Left ventricle myocardium superior (tissue), 1 donor: ENCODE measurements around the gene SMAD5. TPM values are rescaled to one million over a fixed set of nuclear protein-coding genes. Genes with fewer than 3 reads are reported as not detected.

Experiments
- ATAC-seq: fragments of 200-7000 bp; cut with Tn5 transposase; one replicate; pipeline ENCODE4 v1.9.1; 2020; ENCODE audit warnings: mild to moderate bottlenecking, moderate library complexity
- DNase-seq: peaks from one replicate; pipeline ENCODE4 v3.0.0-alpha.2; 2020
- intact Hi-C: fragments of 100-400 bp; cut with micrococcal nuclease; formaldehyde crosslinking; loops from one replicate; pipeline ENCODE4 v1.11.0; 2022
- total RNA-seq: library from RNA; stranded (reverse); fragmentation: NEBNext Ultra II Directional; extraction: Animal tissue kit (Norgen Biotek cat#: 25700); gene quantifications from one replicate; pipeline ENCODE4 v1.2.1, GENCODE V29; 2021
- donor health status: DM: no; HTN: yes; CAD: no; lungs with severe emphysema.

Gene SMAD5
- total RNA-seq, 1 donor from 2014 or later = 41.7 TPM

DNA sequence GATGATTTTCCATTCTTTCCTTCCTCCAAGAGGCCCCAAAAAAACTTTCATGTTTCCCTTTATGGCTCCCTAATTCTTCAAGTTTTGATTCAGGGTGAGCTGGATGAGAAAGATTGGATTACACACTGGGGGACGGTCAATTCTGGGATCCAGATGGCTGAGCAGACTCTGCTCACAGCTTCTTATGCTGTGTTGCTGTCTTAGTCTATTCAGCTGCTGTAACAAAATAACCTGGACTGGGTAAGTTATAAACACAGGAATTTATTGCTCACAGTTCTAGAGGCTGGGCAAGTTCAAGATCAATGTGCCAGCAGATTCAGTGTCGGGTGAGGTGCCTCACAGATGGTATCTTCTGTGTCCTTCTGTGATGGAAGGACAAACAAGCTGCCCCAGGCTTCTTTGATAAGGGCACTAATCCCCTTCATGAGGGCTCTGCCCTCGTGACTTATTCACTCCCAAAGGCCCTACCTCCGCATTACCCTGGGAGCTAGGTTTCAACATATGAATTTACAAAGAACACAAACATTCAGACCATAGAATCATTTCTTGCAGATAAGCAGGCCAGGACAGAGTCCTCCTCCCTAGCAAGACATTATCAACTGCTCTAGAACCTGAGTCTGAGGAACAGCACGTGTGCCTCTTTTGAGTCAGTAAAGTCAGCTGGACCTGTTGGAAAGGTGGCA is 23.1 kb upstream of the SMAD5 start:
- no peak for DNase-seq
- ATAC-seq = no peak
- intact Hi-C loops = no loop called here

DNA sequence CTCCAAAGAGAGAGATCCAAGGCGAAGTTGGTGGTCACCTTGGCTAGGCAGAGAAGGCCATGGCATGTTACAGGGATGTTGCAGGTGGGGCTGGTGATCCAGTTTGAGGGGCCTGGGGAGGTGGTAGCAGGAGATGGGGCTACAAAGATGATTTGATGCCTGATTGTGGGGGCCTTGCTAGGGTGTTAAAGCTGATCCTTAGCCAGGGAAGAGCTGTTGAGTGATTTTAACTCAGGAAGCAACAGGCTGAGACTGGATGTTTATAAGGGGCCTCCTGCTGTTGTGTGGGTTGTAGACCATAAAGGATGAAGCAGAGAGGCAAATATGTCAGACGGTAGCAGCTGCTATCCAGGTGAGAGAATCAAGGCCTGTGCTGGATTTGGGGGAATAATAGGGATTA is 19.0 kb upstream of the SMAD5 start:
- no peak for ATAC-seq
- intact Hi-C loops = no loop called here
- DNase-seq = no peak

DNA sequence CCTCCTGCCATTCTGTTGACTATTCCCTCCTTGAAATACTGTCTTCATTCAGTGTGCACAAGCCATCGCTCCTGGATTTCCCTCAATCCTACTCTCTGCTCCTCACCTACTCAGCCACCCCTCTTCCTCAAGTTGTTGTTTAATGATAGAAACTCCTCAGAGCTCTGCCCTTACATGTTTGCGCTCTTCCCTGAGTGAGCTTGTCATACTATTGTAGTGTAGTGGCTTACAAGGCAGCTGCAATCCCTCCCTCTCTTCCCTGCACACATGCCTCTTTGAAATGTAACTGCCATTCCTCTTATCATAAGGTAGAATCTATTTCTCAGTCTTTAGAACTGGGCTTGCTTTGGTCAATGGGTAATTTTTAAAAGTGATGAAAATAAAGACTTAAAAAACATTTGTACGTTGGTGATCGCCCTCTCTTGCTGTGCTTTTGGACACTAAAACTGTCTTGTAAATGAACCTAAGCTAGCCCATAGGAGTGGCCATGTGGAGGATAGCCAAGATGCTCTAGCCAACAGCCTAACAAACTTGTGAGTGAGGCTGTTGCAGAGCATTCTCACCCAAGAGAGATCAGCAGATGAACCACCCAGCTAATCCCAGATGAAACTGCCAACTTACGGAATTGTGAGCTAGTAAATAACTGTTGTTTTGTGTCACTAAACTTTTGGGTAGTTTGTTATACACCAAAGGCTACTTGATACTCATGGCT is 18.1 kb upstream of the SMAD5 start:
- ATAC-seq (no peak), DNase-seq (no peak)
- intact Hi-C loops = no loop called here

DNA sequence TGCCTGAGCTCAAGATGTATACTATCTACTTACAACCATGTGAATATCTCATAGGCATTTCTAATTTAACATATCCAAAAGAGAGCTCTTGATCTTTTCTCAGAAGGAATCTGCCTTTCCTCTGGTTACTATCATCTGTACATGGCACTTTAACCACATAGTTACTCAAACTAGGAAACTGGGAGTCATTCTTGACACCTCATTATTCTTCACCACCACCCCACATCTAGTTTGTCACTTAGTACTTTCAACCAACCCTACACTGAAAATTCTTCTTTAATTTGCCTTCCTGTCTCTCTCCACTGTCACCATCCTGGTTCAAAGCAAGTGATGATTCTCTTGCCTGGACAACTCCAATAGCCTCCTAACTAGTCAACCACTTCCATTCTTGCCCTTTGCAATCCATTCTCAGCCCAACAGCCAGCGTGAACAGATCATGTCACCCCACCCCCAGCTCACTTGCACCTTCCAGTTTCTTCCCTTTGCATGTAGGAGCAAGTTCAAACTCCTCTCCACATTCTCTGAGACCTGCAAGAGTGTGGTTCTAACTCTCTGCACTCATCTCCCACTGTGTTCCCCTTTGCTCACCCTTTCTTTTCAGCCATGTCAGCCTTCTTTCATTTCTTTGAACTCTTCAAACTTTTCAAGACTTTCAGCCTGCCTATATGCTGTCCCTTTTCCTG is 17.3 kb upstream of the SMAD5 start:
- ATAC-seq = no peak

DNA sequence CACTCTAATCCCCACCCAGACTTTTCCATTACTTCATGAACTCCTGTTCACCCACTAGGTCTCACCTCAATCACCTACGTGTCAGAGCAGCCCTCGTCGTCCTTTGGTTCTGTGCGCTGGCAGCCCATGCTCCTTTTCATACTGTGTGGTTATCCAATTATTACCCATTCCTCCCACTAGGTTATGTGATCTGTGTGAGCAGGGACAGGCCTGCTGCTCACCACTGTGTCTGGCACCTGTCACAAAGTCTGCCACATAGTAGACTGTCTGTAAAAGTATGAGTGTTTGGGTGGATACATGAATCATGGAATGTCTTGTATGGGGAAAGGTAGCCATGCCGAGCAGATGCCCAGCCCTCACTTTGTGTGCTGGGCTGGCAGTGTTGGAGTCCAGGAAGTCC is 12.1 kb upstream of the SMAD5 start:
- ATAC-seq (no peak), DNase-seq (no peak)
- intact Hi-C loops = no loop called here

More for the DNA sequence above, 17.3 kb upstream of the SMAD5 start:
- DNase-seq = no peak
- intact Hi-C loops = no loop called here

DNA sequence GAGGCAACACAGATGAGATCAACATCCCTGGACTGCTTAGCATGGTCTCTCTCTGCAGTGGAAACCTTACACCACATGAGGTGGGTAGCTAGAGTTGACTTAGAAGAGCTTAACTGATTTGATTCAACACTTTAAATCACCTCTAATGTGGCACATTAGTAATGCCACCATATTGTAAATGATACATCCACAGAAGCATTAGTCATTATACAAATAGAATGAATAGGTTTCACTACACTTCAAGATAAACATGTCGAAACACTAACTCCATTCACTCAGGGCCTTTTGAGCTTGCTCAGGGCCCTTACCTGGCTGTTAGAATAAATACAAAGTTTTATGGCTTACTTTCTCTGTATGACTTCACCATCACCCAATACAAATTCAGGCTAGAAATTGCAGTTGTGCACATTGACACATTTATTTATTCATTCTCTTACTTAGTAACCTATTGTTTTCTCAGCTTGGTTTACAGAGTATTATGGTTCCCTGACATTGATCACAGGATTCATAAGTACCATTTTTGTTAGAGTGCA is 9.3 kb upstream of the SMAD5 start:
- DNase-seq (no peak), ATAC-seq (no peak)

DNA sequence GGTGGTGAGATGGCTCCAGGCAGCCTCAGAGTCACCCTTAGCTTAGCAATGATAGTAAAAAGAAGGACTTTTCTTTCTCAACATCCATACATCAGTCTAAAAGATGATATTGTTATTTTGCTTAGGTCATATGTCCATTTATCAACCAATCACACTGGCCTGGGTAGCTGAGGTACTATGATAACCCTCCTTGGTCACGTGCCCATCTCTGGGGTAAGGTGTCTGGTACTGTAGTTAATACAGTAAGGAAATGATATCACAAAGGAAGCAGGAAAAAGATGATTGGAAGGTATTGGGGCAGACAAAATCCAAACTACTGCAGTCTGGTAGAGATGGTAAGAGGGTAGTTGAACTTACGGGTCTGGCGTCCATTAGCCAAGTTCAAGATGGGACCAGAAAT is 5.1 kb upstream of the SMAD5 start:
- intact Hi-C loops = no loop called here
- DNase-seq (no peak), ATAC-seq (no peak)

More for the DNA sequence above, 9.3 kb upstream of the SMAD5 start:
- intact Hi-C loops = no loop called here

DNA sequence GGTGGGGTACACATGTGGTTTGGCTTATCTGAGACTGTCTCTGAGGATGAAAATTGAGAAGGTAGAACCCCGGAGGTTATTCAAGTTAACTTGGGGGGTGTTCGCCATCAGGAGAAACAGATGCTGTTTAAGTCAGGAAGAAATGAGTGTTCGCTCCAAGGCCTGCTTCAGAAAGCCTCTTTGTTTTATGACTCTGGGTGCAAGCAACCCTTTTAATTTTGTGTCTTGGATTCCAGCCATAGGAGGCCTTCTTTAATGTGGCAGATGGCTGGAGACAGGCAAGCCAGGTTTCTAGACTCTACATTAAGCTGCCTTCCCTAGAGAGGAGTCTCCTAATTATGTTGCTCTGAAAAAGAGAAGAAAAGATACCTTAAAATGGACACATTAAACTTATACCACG is 4.2 kb upstream of the SMAD5 start:
- DNase-seq = no peak
- ATAC-seq = no peak
- intact Hi-C loops = no loop called here

DNA sequence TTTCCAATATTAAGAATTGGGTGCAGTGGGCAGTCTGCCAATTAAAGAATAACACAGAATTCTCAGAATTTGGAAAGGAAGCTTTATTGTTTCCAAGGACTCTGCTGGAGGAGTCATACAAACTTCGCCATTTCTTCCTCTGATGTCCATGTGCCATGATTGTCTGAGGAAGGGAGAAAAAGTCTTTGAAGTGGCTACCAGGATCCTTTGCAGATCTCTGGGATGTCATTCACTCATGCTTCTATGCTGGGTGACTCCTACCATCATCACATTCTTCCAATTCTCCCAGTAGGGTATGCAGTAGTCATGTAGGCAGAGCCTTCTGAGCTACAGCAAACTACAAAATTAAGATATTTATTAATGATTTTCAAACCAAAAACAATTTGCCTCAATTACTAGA is 3.2 kb upstream of the SMAD5 start:
- intact Hi-C loops = no loop called here

DNA sequence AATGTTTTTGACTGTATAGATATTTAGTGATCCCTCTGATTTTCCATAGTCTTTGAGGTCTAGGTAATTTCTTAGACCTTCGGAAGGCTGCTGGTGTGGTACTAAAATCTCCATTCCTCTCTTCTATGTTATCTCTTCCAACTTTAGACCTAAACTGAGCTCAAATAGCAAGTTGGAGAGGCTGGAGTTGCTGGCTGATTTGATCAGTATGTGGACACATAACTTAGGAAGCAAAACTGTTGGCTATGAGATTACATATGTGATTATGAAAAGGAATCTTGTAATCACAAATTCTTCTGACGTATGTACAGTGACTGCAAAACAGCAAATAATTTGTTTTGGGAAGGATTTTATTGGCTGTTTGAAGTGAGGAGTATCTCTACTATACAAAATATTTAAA is 2.1 kb upstream of the SMAD5 start:
- no peak for ATAC-seq
- no peak for DNase-seq
- intact Hi-C loops = no loop called here

More for the DNA sequence above, 3.2 kb upstream of the SMAD5 start:
- ATAC-seq = no peak
- no peak for DNase-seq

DNA sequence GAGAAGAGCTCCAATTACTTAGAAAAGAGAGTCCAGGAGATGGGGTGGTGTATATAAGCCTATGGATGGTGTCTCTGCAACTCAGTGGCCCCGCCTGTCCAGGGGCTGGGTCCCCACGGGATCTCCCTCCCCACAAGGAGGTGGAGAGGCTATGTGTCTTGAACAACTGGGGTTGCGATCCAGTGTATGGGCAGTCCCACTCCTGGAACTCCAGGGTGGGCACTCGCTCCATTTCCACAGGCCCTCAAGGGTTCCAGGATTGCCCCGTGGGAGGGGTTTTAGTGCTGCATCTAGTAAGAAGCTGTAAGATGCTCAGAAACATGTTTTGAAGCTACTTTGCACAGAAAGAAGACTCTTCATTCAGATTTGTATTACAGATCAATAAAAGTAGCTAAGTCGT is 558 bp upstream of the SMAD5 start:
- intact Hi-C loops = no loop called here
- peak; percentile 37 for DNase-seq
- ATAC-seq = no peak

DNA sequence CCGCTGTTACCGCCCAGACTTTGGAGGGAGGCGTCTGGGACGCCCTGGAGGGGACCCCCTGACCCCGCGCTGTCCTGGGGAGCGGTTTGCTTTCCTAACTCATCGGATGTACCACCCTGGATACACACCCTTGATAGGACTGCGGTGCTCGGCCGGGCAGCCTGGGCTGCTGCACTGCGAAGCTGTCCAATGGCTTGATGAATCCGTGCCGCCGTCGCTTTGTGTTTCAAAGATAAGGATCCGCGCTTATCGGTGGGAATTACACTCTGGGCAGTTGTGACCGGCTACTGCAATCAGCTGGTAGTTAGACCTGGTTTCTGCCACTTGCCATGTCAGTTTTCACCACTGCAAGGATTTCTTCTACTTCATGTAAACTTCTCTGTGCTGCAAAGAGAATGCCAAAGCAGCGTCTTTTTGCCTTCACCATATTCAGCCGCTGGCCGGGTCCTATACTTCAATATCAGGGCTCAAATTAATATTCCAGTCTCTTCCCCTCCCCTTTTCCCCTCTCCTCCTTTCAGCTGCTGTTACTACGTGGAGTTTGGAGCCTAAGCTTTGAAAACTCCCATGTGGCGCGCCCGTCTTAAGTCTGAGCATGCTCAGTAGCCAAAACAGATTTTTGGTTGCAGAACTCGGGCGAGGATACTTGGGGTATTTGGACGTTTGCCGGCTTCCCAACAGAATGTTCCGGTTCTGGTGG is 727 bp downstream of the SMAD5 start:
- ATAC-seq (peak; percentile 56), DNase-seq (peak; percentile 38)
- intact Hi-C loops = no loop called here

DNA sequence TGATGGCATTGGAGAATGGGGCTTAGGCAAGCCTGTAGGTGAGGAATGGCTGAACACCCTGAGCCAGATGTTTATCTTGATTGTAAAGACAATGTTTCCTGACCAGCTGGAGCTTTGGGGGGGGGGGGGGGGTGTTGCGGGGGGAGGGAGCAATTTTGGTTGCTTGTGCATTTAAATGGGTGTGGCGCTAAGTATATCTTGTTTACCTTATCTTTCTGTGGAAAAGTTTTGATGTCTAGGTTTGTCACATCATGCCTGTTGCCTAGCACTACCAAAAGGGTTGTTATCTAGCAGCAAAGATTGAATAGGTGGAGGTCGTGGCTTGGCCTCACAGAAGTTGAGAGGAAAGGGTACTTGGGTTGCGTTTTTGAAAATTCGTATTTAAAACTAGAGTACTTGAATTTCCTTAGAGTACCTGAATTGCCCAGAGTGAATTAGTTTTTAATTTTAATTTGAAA is 1.3 kb downstream of the SMAD5 start:
- intact Hi-C loops = no loop called here
- DNase-seq (no peak), ATAC-seq (no peak)

DNA sequence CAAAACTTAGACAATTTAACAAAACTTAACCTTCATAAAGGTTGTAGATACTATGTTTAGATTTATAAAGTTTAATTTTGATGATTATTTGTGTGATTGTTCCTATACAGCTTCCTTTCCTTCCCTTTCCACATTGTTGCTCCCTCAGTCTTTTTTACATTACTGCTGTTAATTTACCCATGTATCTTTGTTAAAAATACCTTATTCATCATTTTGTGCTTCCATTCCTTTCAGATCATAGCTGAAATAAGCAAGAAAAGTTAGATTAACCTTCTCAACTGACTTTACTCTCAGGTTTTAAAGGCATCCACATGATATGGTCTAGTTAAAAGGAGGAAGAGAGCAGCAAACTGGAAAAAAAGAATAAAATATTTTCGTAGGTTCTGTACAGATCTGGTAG is 2.0 kb downstream of the SMAD5 start:
- DNase-seq = no peak
- ATAC-seq = no peak
- intact Hi-C loops = no loop called here

DNA sequence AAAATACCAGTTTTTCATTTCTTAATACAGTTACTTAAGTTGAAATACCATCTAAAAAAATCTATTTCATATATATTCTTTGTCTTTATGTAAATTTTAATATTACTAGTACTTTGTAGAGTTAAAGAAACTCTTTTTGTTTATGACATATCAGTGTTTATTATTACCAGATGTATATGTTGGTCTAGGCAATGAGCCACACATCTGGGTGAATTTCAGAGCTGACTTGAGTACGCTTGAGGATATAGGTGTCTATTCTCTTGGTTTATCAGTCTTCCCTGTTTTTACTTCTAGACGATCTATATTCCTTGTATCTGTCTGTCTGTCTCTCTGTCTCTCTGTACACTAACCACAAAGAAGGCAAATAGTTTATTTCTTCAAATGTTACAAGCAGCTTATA is 2.9 kb downstream of the SMAD5 start:
- ATAC-seq (no peak), DNase-seq (no peak)
- intact Hi-C loops = no loop called here

DNA sequence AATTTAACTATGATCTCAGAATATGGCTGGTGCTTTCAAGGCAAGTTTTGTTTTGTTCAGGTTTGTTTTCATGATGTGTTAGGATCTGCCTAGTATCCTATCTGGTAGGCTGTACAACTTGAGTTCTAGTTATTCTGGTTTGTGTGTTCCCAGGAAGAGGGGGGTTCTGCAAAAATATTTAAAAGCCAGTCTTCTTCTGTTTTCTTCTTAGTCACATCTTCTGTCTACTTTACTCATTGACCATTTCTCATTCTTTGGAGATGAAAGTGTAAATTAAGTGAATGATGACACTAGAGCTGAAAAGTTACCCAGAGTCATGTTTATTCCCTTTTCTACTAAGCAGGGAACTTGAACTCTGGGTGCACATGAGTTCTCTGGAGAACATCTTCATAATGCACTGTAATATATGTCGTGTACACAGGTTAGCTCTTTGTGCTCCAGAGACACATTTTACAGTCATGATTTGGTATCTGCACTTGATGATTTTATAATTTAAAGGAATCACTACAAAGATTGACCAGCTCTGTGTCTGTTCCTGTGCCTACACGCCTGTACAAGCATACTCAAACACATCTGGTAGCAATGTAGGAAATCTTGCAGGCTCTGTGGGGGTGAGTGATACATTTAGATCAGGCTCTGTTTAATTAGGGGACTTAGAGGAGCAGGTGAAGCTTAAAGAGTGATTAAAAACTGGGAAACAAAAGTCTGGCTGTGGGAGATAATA is 5.0 kb downstream of the SMAD5 start:
- no peak for DNase-seq
- no peak for ATAC-seq
- intact Hi-C loops = no loop called here

DNA sequence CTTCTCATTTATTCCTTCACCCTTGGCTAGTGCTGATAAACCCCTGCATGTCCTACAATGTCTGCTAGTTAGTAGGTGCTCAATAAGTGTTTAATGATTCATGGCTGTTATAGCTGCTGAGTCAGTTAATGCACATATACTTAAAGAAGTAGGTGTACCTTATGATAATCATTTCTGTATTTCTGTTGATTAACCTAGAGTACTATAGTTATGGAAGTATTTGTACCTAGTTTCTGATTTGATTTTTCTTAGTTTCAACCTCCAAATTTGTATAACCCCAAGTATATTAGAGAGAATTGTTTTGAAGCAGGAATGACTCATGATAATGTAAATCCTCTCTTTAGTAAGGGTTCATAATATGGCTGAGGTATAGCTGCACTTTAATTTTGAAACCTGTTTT is 8.9 kb downstream of the SMAD5 start:
- DNase-seq (no peak), ATAC-seq (no peak)
- intact Hi-C loops = no loop called here

DNA sequence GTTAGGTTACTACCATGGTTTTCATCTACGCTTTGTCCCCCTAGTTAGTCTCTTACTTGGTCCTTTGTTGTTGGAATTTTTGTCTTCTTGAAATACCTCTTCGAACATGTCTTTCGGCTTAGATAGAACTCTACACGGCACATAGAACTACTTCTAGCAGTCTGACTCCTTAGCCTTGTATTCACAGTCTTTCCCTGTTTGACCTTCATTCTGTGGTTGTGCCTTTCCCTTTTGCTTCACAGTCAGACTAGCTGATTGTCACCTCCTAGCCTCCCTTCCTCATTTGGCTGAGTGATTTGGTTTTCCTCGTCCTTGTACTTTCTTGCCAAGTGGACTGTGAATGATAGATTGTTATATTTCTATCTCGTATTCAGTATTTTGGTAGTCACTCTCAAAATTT is 10.7 kb downstream of the SMAD5 start:
- ATAC-seq (peak; percentile 45), DNase-seq (no peak)
- intact Hi-C loops = no loop called here

DNA sequence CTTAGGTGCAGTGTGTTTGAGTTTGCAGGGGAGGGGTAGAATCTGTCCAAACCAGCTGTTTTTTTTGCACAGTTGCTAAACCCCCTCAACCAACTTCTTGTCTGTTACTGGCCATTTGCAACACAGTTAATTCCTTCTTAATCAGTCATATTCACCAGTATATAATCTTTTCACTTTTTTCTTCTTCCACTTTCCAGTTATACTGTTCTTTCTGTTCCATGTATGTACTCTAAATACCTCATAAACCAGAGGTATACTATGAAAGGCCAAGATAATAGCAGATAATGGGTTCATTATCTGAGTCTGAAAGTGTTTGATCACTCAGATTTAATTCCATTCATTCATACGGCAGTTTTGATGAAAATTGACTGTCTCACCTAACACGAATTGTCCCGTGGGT is 11.1 kb downstream of the SMAD5 start:
- DNase-seq (no peak), ATAC-seq (no peak)

More for the DNA sequence above, 11.1 kb downstream of the SMAD5 start:
- intact Hi-C loops = no loop called here
